ENCODE data around the gene RNF130.
A peak's percentile ranks its signal among the peaks of the same experiment; 100 is the strongest.
"Not testable (repeated sequence)": the region's sequence is repeated elsewhere in the genome, so short reads cannot be mapped to it uniquely, and the experiment has no call there.

RNF130 gene

GRCh38 chr5:180102636-180103035, 31.1 kb upstream of the RNF130 start:
- DNase-seq: no peak

GRCh38 chr5:180101451-180102105, 30.0 kb upstream of the RNF130 start:
- no peak for DNase-seq

- no peak for DNase-seq
Measured at GRCh38 chr5:180100621-180101450, 29.3 kb upstream of the RNF130 start.

GRCh38 chr5:180099733-180100611, 28.4 kb upstream of the RNF130 start:
- no peak for DNase-seq

- DNase-seq: no peak
Measured at GRCh38 chr5:180098991-180099732, 27.6 kb upstream of the RNF130 start.

GRCh38 chr5:180098526-180098925, 27.0 kb upstream of the RNF130 start:
- no peak for DNase-seq

- DNase-seq: no peak
Measured at GRCh38 chr5:180097926-180098325, 26.4 kb upstream of the RNF130 start.

GRCh38 chr5:180097163-180097894, 25.8 kb upstream of the RNF130 start:
- DNase-seq: peak; percentile 27

GRCh38 chr5:180096616-180097015, 25.1 kb upstream of the RNF130 start:
- DNase-seq: no peak

- no peak for DNase-seq
Measured at GRCh38 chr5:180095545-180095944, 24.0 kb upstream of the RNF130 start.

- DNase-seq: peak; percentile 96
Measured at GRCh38 chr5:180093651-180094382, 22.3 kb upstream of the RNF130 start.

GRCh38 chr5:180093241-180093640, 21.7 kb upstream of the RNF130 start:
- DNase-seq: no peak

- DNase-seq: peak; percentile 91
Measured at GRCh38 chr5:180090769-180091546, 19.4 kb upstream of the RNF130 start.

- peak; percentile 83 for DNase-seq
Measured at GRCh38 chr5:180090098-180090768, 18.7 kb upstream of the RNF130 start.

GRCh38 chr5:180089628-180090027, 18.1 kb upstream of the RNF130 start:
- not testable (repeated sequence) for DNase-seq

GRCh38 chr5:180088561-180088960, 17.0 kb upstream of the RNF130 start:
- DNase-seq: no peak

- DNase-seq: peak; percentile 54
Measured at GRCh38 chr5:180086816-180087399, 15.3 kb upstream of the RNF130 start.

- DNase-seq: peak; percentile 91
Measured at GRCh38 chr5:180085837-180086236, 14.3 kb upstream of the RNF130 start.

Data from hematopoietic multipotent progenitor cell treated with erythropoietin and hydrocortisone succinate and interleukin-3 and kit ligand, for 6 days (in vitro differentiated cells).